ENCODE measurements around the gene HLX. TPM values are rescaled to one million over a fixed set of nuclear protein-coding genes. Genes with fewer than 3 reads are reported as not detected.

The HLX gene
- total and polyA plus RNA-seq, 7 donors = 0.92 to 53.5 (median 28.2) TPM

- Histone ChIP-seq H3K4me1 (peaks cover 0 to 55% (median 38%) of the 10 kb centered on the region in 4 donors), H3K27ac (no peak overlapping the region), H3K27me3 (peaks cover 0 to 5% (median 0%) of the 10 kb centered on the region in 3 donors), H3K9me3 (no peaks in the 10 kb centered on the region), H3K36me3 (peaks cover 0 to 9% (median 3%) of the 10 kb centered on the region in 4 donors), H3K4me3 (no peak overlapping the region)
- DNase-seq = no peak
- 63 to 67% methylated on average over 1 of the region's 1 CpG for WGBS, 2 donors
- TF ChIP-seq CTCF (IDR thresholded peaks at IDR 0.05) = no peak
- no peak for TF ChIP-seq POLR2AphosphoS5 (IDR thresholded peaks at IDR 0.05)
- TF ChIP-seq POLR2A (IDR thresholded peaks at IDR 0.05) = no peak
- no peak for TF ChIP-seq EP300 (IDR thresholded peaks at IDR 0.05)
- intact Hi-C loops (cut with DNase I) = no loop called here
These were observed 11.4 kb downstream of the HLX start for GRCh38 chr1:220890602-220891001.

- Histone ChIP-seq H3K9me3 (no peaks in the 10 kb centered on the region), H3K4me1 (peaks cover 0 to 55% (median 35%) of the 10 kb centered on the region in 4 donors), H3K4me3 (no peak overlapping the region), H3K27ac (no peak overlapping the region), H3K36me3 (peaks cover 0 to 1% (median 0%) of the 10 kb centered on the region in 4 donors), H3K27me3 (peaks cover 0 to 5% (median 0%) of the 10 kb centered on the region in 3 donors)
- intact Hi-C loops (cut with DNase I) = no loop called here
- WGBS, 2 donors = 32% methylated on average over 47 of the region's 47 CpGs
- TF ChIP-seq POLR2AphosphoS5 (IDR thresholded peaks at IDR 0.05) = no peak
- TF ChIP-seq POLR2A (IDR thresholded peaks at IDR 0.05) = no peak
- TF ChIP-seq EP300 (IDR thresholded peaks at IDR 0.05) = no peak
- TF ChIP-seq CTCF (IDR thresholded peaks at IDR 0.05) = no peak
- DNase-seq = no peak
These were observed 12.2 kb downstream of the HLX start for GRCh38 chr1:220891224-220892085.

DNA sequence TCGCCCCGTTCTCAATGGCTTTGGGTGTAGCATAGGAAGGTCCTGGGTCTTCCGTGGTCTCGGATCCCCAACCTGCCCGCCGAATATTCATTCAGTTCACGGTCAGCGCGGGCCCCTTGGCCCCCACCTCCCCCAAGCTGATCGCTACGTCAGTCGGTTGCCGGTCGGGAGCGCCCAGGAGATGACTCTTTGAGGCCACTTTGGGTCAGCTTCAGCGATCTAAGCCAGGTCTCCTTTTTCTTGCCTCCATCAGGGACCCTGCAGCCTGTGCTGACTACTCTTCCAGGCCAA is 12.8 kb downstream of the HLX start:
- intact Hi-C loops (cut with DNase I) = no loop called here
- Histone ChIP-seq H3K36me3 (no peaks in the 10 kb centered on the region), H3K27ac (no peak overlapping the region), H3K4me1 (peaks cover 0 to 50% (median 30%) of the 10 kb centered on the region in 4 donors), H3K27me3 (peaks cover 0 to 5% (median 0%) of the 10 kb centered on the region in 3 donors), H3K9me3 (no peaks in the 10 kb centered on the region), H3K4me3 (no peak overlapping the region)
- DNase-seq = no peak
- 26 to 35% methylated on average over 16 of the region's 16 CpGs for WGBS, 2 donors
- no peak for TF ChIP-seq POLR2A (IDR thresholded peaks at IDR 0.05)
- TF ChIP-seq EP300 (IDR thresholded peaks at IDR 0.05) = no peak
- no peak for TF ChIP-seq CTCF (IDR thresholded peaks at IDR 0.05)
- TF ChIP-seq POLR2AphosphoS5 (IDR thresholded peaks at IDR 0.05) = no peak

- 29 to 39% methylated on average over 18 of the region's 18 CpGs for WGBS, 2 donors
- no peak for TF ChIP-seq POLR2A (IDR thresholded peaks at IDR 0.05)
- no peak for TF ChIP-seq CTCF (IDR thresholded peaks at IDR 0.05)
- no peak for TF ChIP-seq EP300 (IDR thresholded peaks at IDR 0.05)
- TF ChIP-seq POLR2AphosphoS5 (IDR thresholded peaks at IDR 0.05) = no peak
- Histone ChIP-seq H3K4me3 (no peak overlapping the region), H3K27ac (peak overlapping the region in 3 of 4 donors; percentile 74 to 85 (median 78)), H3K9me3 (no peaks in the 10 kb centered on the region), H3K36me3 (no peaks in the 10 kb centered on the region), H3K4me1 (peaks cover 0 to 39% (median 18%) of the 10 kb centered on the region in 4 donors), H3K27me3 (peaks cover 0 to 2% (median 0%) of the 10 kb centered on the region in 3 donors)
- DNase-seq = no peak
- intact Hi-C loops (cut with DNase I) = no loop called here
These were observed 13.9 kb downstream of the HLX start for GRCh38 chr1:220892997-220893700.

Data from sigmoid colon (tissue), 7 donors.